GM12873 (cell line): Measurements from ENCODE around the gene SCN7A.

ENCODE experiments used
- TF ChIP-seq, protein P1 (sequence below): IDR thresholded peaks from 2 replicates; pipeline ENCODE4 v1.5.1; 2012; ENCODE audit warnings: low read depth, mild to moderate bottlenecking, moderate library complexity, low read length, control low read depth; ENCODE audit not compliant: insufficient read depth; ENCODE audit errors: missing control alignments

Gene SCN7A

GRCh38 chr2:166388481-166389070 is 105.5 kb downstream of the SCN7A start:
- TF ChIP-seq, protein P1, sequence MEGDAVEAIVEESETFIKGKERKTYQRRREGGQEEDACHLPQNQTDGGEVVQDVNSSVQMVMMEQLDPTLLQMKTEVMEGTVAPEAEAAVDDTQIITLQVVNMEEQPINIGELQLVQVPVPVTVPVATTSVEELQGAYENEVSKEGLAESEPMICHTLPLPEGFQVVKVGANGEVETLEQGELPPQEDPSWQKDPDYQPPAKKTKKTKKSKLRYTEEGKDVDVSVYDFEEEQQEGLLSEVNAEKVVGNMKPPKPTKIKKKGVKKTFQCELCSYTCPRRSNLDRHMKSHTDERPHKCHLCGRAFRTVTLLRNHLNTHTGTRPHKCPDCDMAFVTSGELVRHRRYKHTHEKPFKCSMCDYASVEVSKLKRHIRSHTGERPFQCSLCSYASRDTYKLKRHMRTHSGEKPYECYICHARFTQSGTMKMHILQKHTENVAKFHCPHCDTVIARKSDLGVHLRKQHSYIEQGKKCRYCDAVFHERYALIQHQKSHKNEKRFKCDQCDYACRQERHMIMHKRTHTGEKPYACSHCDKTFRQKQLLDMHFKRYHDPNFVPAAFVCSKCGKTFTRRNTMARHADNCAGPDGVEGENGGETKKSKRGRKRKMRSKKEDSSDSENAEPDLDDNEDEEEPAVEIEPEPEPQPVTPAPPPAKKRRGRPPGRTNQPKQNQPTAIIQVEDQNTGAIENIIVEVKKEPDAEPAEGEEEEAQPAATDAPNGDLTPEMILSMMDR = no peak

- TF ChIP-seq, protein P1 = no peak
Observed at GRCh38 chr2:166385313-166385712, 108.7 kb downstream of the SCN7A start.

DNA sequence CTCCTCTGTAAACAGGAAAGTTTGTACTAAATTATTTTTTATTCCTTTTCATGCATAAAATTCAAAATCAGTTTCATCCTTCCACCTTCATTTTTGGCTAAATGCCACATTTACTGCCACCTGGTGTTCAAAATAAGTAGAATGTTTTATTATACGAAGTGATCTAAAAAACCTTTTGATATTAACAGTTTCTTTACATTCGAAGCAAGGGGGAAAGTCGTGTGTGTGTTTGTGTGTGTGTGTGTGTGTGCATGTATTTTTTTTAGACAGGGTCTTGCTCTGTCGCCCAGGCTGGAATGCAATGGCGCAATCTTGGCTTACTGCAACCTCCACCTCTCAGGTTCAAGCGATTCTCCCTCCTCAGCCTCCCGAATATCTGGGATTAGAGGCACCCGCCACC is 109.3 kb downstream of the SCN7A start:
- TF ChIP-seq, protein P1 = peak; percentile 35

- TF ChIP-seq, protein P1 = no peak
Observed at GRCh38 chr2:166382448-166382847, 111.6 kb downstream of the SCN7A start.

GRCh38 chr2:166380615-166381014 is 113.4 kb downstream of the SCN7A start:
- TF ChIP-seq, protein P1 = no peak

DNA sequence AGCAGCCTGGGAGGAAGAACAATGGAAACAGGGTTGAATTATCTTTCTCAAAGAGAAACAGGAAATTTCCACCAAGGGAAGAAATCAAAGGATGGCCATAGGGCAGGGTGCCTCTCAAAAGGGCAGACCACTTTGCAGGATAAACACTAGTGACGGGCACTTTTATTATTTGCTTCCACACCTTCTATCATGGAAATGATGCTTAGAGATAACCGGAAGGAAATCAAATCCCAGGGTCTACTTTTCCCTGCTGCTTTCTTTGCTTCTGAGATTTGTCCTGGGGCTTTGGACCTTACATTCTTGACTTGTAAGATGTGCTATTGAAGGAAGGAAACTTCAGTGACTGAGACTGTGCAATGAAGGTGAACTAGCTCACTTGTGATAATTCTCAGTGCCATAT is 117.2 kb downstream of the SCN7A start:
- TF ChIP-seq, protein P1 = no peak

DNA sequence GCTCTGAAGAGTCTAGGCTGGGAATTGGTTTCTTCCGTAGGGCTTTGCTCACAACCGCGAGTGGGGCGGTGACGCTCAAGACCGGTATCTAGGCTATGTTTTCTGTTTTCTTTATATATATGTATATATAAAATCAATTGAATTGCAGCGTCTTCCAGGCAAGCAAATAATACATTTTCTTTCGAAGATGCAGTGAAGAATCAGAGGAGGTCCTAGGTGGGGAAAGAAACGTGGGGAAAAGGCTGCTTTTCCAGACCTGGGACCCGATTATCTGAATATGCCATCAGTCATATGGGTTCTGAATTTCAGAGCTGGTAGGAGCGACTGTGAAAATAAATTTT is 117.6 kb downstream of the SCN7A start:
- TF ChIP-seq, protein P1 = no peak
